Measurements from ENCODE around the gene KCNT2. TPM values are rescaled to one million over a fixed set of nuclear protein-coding genes. Genes with fewer than 3 reads are reported as not detected.
"Not testable (repeated sequence)": the region's sequence is repeated elsewhere in the genome, so short reads cannot be mapped to it uniquely, and the experiment has no call there.

Gene KCNT2
- total and polyA plus RNA-seq, 8 donors = 2.7 to 6.8 (median 5.1) TPM

- intact Hi-C loops (cut with DNase I) = no loop called here
- ATAC-seq (no peak), DNase-seq (peak in 2 of 4 donors; percentile 11 to 14)
- H3K4me1 ChIP-seq = no peaks in the 10 kb centered on the region
- H3K27me3 ChIP-seq = no peaks in the 10 kb centered on the region
- no peak overlapping the region for H3K4me3 ChIP-seq
- no peaks in the 10 kb centered on the region for H3K9me3 ChIP-seq
- TF ChIP-seq, protein P1, sequence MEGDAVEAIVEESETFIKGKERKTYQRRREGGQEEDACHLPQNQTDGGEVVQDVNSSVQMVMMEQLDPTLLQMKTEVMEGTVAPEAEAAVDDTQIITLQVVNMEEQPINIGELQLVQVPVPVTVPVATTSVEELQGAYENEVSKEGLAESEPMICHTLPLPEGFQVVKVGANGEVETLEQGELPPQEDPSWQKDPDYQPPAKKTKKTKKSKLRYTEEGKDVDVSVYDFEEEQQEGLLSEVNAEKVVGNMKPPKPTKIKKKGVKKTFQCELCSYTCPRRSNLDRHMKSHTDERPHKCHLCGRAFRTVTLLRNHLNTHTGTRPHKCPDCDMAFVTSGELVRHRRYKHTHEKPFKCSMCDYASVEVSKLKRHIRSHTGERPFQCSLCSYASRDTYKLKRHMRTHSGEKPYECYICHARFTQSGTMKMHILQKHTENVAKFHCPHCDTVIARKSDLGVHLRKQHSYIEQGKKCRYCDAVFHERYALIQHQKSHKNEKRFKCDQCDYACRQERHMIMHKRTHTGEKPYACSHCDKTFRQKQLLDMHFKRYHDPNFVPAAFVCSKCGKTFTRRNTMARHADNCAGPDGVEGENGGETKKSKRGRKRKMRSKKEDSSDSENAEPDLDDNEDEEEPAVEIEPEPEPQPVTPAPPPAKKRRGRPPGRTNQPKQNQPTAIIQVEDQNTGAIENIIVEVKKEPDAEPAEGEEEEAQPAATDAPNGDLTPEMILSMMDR (IDR thresholded peaks at IDR 0.05) = no peak
- no peak overlapping the region for H3K27ac ChIP-seq
- H3K36me3 ChIP-seq = no peaks in the 10 kb centered on the region
Measured at GRCh38 chr1:196510451-196510850, 97.8 kb downstream of the KCNT2 start.

GRCh38 chr1:196504224-196504623, 104.0 kb downstream of the KCNT2 start:
- DNase-seq; H3K27ac ChIP-seq; H3K9me3 ChIP-seq; H3K4me1 ChIP-seq; H3K36me3 ChIP-seq; H3K4me3 ChIP-seq; ATAC-seq; intact Hi-C loops (cut with DNase I); H3K27me3 ChIP-seq: not testable (repeated sequence)

GRCh38 chr1:196502437-196502836, 105.8 kb downstream of the KCNT2 start:
- Histone ChIP-seq H3K4me1 (no peaks in the 10 kb centered on the region), H3K27ac (no peak overlapping the region), H3K27me3 (no peaks in the 10 kb centered on the region), H3K4me3 (no peak overlapping the region), H3K9me3 (no peaks in the 10 kb centered on the region), H3K36me3 (no peaks in the 10 kb centered on the region)
- DNase-seq (peak in 1 of 4 donors; percentile 16), ATAC-seq (peak; percentile 69)
- intact Hi-C loops (cut with DNase I) = no loop called here
- TF ChIP-seq, protein P1 (IDR thresholded peaks at IDR 0.05) = no peak

DNA sequence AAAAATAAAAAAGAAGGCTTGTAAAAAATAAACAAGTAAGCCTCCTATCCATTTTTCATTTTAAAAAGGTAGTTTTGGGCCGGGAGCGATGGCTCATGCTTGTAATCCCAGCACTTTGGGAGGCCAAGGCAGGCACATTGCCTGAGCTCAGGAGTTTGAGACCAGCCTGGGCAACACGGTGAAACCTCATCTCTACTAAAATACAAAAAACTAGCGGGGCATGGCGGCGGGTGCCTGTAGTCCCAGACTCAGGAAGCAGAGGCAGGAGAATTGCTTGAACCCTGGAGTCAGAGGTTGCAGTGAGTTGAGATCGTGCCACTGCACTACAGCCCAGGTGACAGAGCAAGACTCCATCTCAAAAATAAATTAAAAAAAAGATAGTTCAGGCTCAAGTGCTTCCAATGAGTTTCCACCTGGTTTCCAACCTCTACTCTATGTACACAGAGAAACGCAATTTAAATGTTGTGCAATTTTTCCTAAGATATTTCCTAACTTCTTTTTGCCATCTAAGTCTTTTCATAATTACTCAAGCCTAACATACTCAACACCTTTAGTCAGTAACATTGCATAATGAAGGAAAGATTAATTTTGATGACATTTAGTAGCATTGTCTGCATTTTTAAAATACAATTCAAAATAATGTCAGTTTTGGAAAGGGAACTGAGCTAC, 106.3 kb downstream of the KCNT2 start:
- ATAC-seq = peak; percentile 82
- TF ChIP-seq, protein P1 (IDR thresholded peaks at IDR 0.05) = no peak
- DNase-seq = no peak

GRCh38 chr1:196497817-196498216, 110.4 kb downstream of the KCNT2 start:
- no peaks in the 10 kb centered on the region for H3K4me1 ChIP-seq
- ATAC-seq (no peak), DNase-seq (no peak)
- intact Hi-C loops (cut with DNase I) = no loop called here
- H3K36me3 ChIP-seq = no peaks in the 10 kb centered on the region
- H3K4me3 ChIP-seq = no peak overlapping the region
- H3K27me3 ChIP-seq = no peaks in the 10 kb centered on the region
- TF ChIP-seq, protein P1 (IDR thresholded peaks at IDR 0.05) = no peak
- no peak overlapping the region for H3K27ac ChIP-seq
- no peaks in the 10 kb centered on the region for H3K9me3 ChIP-seq

More for the DNA sequence above, 106.3 kb downstream of the KCNT2 start:
- Histone ChIP-seq H3K36me3 (no peaks in the 10 kb centered on the region), H3K4me1 (no peaks in the 10 kb centered on the region), H3K27ac (no peak overlapping the region), H3K9me3 (no peaks in the 10 kb centered on the region), H3K27me3 (no peaks in the 10 kb centered on the region), H3K4me3 (no peak overlapping the region)
- intact Hi-C loops (cut with DNase I) = no loop called here

DNA sequence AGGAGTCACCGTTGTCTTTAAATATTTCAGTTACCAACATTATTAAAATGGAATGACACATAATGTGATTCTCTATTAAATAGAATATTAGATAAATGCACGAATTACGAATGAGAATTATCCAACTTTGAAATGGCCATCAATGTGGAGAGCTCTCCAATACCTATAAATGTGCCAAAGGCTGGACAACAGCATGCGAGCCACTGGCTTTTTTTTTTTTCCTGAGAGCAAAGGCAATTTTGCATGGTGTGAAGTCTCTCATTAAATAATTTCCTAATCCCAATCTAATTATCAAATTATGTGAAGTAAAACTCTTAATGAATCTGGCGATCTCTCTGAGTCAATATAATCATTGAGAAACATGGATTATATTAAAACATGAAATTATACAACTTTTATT, 113.5 kb downstream of the KCNT2 start:
- TF ChIP-seq, protein P1 (IDR thresholded peaks at IDR 0.05) = no peak
- no peak for ATAC-seq
- intact Hi-C loops (cut with DNase I) = no loop called here
- Histone ChIP-seq H3K27ac (no peak overlapping the region), H3K4me1 (no peaks in the 10 kb centered on the region), H3K36me3 (no peaks in the 10 kb centered on the region), H3K9me3 (no peaks in the 10 kb centered on the region), H3K4me3 (no peak overlapping the region), H3K27me3 (no peaks in the 10 kb centered on the region)
- DNase-seq = no peak

All from left lung (tissue), 10 donors.